Memory B cell (primary cell): Measurements from ENCODE around the gene NANP.
"Not testable (repeated sequence)": the region's sequence is repeated elsewhere in the genome, so short reads cannot be mapped to it uniquely, and the experiment has no call there.

Source experiments
- ATAC-seq: fragments of 150-1000 bp; cut with Tn5 transposase; 2 replicates; pipeline ENCODE4 v1.10.0; 2021; ENCODE audit warnings: low read depth, mild to moderate bottlenecking, moderate library complexity
- DNase-seq, 2 donors: peaks; one replicate each; pipeline ENCODE4 v3.0.0; 2022; ENCODE audit warnings: low spot score in 2 of 2
- H3K27ac Mint-ChIP-seq: one replicate; pipeline ENCODE4 v1.8.0; 2022; ENCODE audit warnings: mild to moderate bottlenecking, moderate library complexity, mixed read lengths
- H3K27me3 Mint-ChIP-seq: one replicate; pipeline ENCODE4 v1.8.0; 2022; ENCODE audit warnings: mixed read lengths
- H3K36me3 Mint-ChIP-seq: one replicate; pipeline ENCODE4 v1.8.0; 2022; ENCODE audit warnings: mild to moderate bottlenecking, mixed read lengths
- H3K4me1 Mint-ChIP-seq: one replicate; pipeline ENCODE4 v1.8.0; 2022; ENCODE audit warnings: mixed read lengths
- H3K4me3 Mint-ChIP-seq: one replicate; pipeline ENCODE4 v1.8.0; 2022; ENCODE audit warnings: mild to moderate bottlenecking, moderate library complexity, mixed read lengths
- H3K9me3 Mint-ChIP-seq: one replicate; pipeline ENCODE4 v1.8.0; 2022; ENCODE audit warnings: mixed read lengths

Gene NANP, protein sequence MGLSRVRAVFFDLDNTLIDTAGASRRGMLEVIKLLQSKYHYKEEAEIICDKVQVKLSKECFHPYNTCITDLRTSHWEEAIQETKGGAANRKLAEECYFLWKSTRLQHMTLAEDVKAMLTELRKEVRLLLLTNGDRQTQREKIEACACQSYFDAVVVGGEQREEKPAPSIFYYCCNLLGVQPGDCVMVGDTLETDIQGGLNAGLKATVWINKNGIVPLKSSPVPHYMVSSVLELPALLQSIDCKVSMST

GRCh38 chr20:25623736-25624499 is at the start of gene NANP:
TSS of gene NANP (minus strand) at chr20:25624014. CDS start at chr20:25623948, 66 bp downstream.
- Mint-ChIP-seq H3K4me3 (peak within 1 kb of the TSS; percentile 97), H3K27me3 (no peaks in the 10 kb centered on the region), H3K4me1 (peaks cover 21% of the 10 kb centered on the region), H3K9me3 (peaks cover 3% of the 10 kb centered on the region), H3K27ac (peak within 1 kb of the TSS; percentile 98), H3K36me3 (peaks cover 2% of the 10 kb centered on the region)
- ATAC-seq (peak; percentile 78), DNase-seq (peak; percentile 81 to 84)

DNA sequence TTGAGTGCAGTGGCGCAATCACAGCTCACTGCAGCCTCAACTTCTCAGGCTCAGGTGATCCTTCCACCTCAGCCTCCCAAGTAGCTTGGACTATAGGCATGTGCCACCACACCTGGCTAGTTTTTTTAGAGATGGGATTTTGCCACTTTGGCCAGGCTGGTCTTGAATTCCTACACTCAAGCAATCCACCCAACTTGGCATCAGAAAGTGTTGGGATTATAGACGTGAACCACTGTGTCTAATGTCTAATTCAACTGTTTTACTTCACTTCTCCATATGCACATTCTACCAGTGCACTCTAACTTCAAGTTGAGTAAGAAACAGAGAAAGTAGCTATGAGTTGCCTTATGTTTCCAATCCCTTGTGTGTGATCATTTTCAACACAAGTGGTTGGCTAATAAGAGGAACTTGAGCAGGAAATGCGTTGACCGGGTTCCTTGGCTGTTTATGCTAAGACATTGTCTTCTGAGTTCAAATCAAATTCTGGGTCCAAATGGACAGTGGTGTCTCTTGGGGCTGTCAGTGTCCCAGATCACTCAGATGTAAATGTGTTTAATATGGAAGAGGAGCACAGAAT is 48.9 kb upstream of the NANP start:
- H3K27ac Mint-ChIP-seq: peak overlapping the region; percentile 36
- H3K36me3 Mint-ChIP-seq: peaks cover 44% of the 10 kb centered on the region
- no peak overlapping the region for H3K4me3 Mint-ChIP-seq
- ATAC-seq (no peak), DNase-seq (no peak)
- no peaks in the 10 kb centered on the region for H3K9me3 Mint-ChIP-seq
- no peaks in the 10 kb centered on the region for H3K27me3 Mint-ChIP-seq
- H3K4me1 Mint-ChIP-seq: peaks cover 5% of the 10 kb centered on the region

DNA sequence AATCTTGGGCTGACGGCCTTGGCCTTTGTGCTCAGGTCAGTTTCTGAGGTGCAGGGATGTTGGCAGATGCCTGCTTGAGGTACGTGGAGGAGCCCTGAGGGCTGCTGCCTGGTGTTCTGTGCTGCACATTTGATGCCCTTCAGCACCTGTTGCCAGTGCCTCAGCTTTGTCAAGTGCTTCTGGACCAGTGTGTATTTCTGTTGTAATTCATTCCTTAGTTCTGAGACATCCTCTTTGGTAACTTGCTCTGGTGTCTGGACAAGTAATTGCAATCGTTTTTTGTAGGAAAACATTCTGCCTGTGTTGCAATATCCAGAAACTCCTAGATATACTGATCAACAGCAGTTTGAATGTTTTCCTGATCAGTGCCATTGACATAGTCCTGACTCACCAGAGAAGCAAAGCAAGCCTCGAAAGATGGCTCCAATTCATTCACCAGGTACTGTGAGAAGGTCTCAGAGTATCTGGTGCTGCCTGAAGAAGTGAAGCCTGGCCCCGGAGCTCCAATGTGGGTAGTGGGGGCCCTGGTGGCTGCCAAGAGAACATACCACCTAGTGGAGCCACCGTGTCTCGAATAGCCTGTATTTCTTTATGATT is 46.1 kb upstream of the NANP start:
- H3K9me3 Mint-ChIP-seq: no peaks in the 10 kb centered on the region
- H3K4me3 Mint-ChIP-seq: no peak overlapping the region
- H3K27ac Mint-ChIP-seq: no peak overlapping the region
- no peak for ATAC-seq
- no peaks in the 10 kb centered on the region for H3K27me3 Mint-ChIP-seq
- no peak for DNase-seq
- H3K4me1 Mint-ChIP-seq: peaks cover 8% of the 10 kb centered on the region
- H3K36me3 Mint-ChIP-seq: peaks cover 21% of the 10 kb centered on the region

DNA sequence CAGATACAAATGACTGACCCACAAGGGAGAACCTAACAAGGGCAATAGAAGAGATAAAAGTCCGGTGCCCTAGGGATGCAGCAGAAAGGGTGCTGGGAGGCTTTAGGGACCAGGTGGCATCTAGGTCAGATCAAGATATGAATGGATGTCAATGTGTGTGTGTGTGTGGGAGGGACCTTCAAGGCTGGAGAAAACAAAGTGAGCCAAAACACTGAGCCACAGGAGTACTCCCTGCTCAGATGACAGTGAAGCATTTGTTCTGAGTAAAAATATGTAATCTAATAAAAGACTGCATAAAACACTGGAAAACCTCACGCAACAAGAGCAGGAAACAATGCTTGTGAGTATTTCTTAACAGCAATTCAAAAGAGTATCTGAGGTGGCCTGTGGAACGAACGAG is 44.6 kb upstream of the NANP start:
- H3K36me3 Mint-ChIP-seq: peaks cover 11% of the 10 kb centered on the region
- peaks cover 2% of the 10 kb centered on the region for H3K9me3 Mint-ChIP-seq
- no peak overlapping the region for H3K4me3 Mint-ChIP-seq
- H3K27me3 Mint-ChIP-seq: no peaks in the 10 kb centered on the region
- no peak for ATAC-seq
- DNase-seq: no peak
- H3K4me1 Mint-ChIP-seq: peaks cover 8% of the 10 kb centered on the region
- no peak overlapping the region for H3K27ac Mint-ChIP-seq

DNA sequence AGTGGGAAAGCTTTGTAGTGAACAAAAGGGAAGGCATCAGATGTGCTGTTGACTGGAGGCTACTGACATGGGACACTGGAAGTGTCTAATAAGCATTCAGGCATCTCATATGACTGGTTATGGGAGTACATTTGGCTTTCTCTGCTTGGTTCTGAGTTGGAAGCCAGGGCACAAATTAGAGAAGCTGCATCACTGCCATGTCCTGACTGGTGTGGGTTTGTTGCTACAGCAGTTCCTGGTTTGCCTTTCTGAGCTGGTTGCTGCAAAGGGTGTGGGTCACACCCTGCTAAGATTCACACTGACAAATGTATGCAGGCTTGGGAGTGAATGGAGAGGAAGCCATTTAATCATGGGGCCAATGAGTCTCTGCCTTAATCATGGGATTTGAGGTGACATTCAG is 36.2 kb upstream of the NANP start:
- Mint-ChIP-seq H3K4me1 (no peaks in the 10 kb centered on the region), H3K27me3 (no peaks in the 10 kb centered on the region), H3K27ac (no peak overlapping the region), H3K4me3 (no peak overlapping the region), H3K36me3 (peaks cover 29% of the 10 kb centered on the region), H3K9me3 (peaks cover 2% of the 10 kb centered on the region)
- ATAC-seq: no peak
- DNase-seq: no peak

DNA sequence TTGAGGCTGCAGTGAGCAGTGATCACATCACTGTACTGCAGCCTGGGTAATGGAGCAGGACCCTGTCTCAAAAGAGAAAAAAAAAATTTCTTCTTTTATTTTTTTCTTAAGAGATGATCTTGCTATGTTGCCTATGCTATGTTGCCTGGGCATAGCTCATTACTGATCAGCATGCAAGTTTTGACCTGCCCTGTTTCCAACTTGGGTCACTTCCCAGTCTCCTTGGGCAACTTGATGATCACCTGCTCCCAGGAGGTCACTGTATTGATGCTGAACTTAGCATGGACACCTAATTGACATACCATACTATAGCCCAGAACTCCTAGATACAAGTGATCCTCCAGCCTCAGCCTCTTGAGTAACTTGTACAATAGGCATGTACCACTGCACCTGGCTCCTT is 30.7 kb upstream of the NANP start:
- Mint-ChIP-seq H3K27me3 (no peaks in the 10 kb centered on the region), H3K9me3 (no peaks in the 10 kb centered on the region), H3K27ac (no peak overlapping the region), H3K4me1 (no peaks in the 10 kb centered on the region), H3K4me3 (no peak overlapping the region), H3K36me3 (peaks cover 33% of the 10 kb centered on the region)
- ATAC-seq: no peak
- no peak for DNase-seq

DNA sequence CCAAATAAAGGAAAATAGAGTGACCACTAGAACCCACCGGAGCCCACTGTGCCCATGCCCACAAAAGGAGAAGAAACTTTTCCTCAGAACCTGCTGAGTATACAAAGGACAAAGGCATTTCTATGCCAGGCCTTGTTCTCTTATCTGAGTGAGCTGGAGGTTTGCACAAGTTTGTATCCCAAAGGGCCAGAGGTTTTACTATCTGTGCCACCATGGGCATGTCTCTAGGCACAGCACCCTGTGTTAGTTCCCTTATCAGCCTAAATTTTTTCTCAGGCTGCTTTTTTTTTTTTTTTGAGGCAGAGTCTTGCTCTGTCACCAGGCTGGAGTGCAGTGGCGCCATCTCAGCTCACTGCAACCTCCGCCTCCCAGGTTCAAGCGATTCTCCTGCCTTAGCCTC is 29.1 kb upstream of the NANP start:
- H3K4me3 Mint-ChIP-seq, H3K4me1 Mint-ChIP-seq, H3K27me3 Mint-ChIP-seq, H3K9me3 Mint-ChIP-seq, ATAC-seq, H3K27ac Mint-ChIP-seq, DNase-seq: not testable (repeated sequence)
- H3K36me3 Mint-ChIP-seq: peaks cover 33% of the 10 kb centered on the region

- ATAC-seq: no peak
Observed at GRCh38 chr20:25644814-25645213, 21.0 kb upstream of the NANP start.

GRCh38 chr20:25643716-25644115 is 19.9 kb upstream of the NANP start:
- no peak for ATAC-seq
- no peaks in the 10 kb centered on the region for H3K27me3 Mint-ChIP-seq

More at GRCh38 chr20:25644814-25645213, 21.0 kb upstream of the NANP start:
- H3K9me3 Mint-ChIP-seq: no peaks in the 10 kb centered on the region
- peaks cover 25% of the 10 kb centered on the region for H3K36me3 Mint-ChIP-seq
- DNase-seq: no peak
- H3K27me3 Mint-ChIP-seq: no peaks in the 10 kb centered on the region
- no peak overlapping the region for H3K4me3 Mint-ChIP-seq
- H3K27ac Mint-ChIP-seq: no peak overlapping the region
- H3K4me1 Mint-ChIP-seq: peaks cover 5% of the 10 kb centered on the region

DNA sequence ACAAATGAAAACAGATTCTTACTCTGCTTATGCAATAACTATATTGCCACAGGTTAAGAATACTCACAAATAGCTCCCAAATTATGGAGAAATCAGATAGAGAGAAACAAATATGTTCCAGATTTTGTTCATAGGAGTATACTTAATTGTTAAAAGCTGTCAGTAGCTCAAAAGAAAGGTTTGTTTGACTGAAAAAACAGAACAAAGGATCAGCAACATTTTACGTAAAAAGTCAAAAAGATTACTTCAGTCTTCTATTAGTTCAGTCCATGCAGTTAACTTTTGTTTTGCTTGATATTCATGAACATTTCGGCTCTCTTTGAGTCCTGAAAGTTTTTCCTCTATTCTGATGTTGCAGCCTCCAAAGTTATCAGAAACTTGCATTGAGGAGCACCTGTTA is 13.4 kb upstream of the NANP start:
- H3K27ac Mint-ChIP-seq: no peak overlapping the region
- peaks cover 35% of the 10 kb centered on the region for H3K36me3 Mint-ChIP-seq
- ATAC-seq (no peak), DNase-seq (no peak)
- peaks cover 3% of the 10 kb centered on the region for H3K4me1 Mint-ChIP-seq
- H3K27me3 Mint-ChIP-seq: no peaks in the 10 kb centered on the region
- no peak overlapping the region for H3K4me3 Mint-ChIP-seq
- H3K9me3 Mint-ChIP-seq: peaks cover 4% of the 10 kb centered on the region

More at GRCh38 chr20:25643716-25644115, 19.9 kb upstream of the NANP start:
- no peak for DNase-seq
- Mint-ChIP-seq H3K4me1 (peaks cover 5% of the 10 kb centered on the region), H3K27ac (no peak overlapping the region), H3K36me3 (peaks cover 26% of the 10 kb centered on the region), H3K4me3 (no peak overlapping the region), H3K9me3 (no peaks in the 10 kb centered on the region)

GRCh38 chr20:25632940-25633790 is 9.4 kb upstream of the NANP start:
- Mint-ChIP-seq H3K4me3 (no peak overlapping the region), H3K9me3 (peaks cover 4% of the 10 kb centered on the region), H3K36me3 (peaks cover 24% of the 10 kb centered on the region), H3K4me1 (peaks cover 3% of the 10 kb centered on the region), H3K27me3 (no peaks in the 10 kb centered on the region), H3K27ac (no peak overlapping the region)
- ATAC-seq (no peak), DNase-seq (no peak)

- peaks cover 12% of the 10 kb centered on the region for H3K36me3 Mint-ChIP-seq
- not testable (repeated sequence) for DNase-seq, H3K4me3 Mint-ChIP-seq, H3K27me3 Mint-ChIP-seq, H3K9me3 Mint-ChIP-seq, ATAC-seq, H3K4me1 Mint-ChIP-seq, H3K27ac Mint-ChIP-seq
Observed at GRCh38 chr20:25630615-25631014, 6.8 kb upstream of the NANP start.

DNA sequence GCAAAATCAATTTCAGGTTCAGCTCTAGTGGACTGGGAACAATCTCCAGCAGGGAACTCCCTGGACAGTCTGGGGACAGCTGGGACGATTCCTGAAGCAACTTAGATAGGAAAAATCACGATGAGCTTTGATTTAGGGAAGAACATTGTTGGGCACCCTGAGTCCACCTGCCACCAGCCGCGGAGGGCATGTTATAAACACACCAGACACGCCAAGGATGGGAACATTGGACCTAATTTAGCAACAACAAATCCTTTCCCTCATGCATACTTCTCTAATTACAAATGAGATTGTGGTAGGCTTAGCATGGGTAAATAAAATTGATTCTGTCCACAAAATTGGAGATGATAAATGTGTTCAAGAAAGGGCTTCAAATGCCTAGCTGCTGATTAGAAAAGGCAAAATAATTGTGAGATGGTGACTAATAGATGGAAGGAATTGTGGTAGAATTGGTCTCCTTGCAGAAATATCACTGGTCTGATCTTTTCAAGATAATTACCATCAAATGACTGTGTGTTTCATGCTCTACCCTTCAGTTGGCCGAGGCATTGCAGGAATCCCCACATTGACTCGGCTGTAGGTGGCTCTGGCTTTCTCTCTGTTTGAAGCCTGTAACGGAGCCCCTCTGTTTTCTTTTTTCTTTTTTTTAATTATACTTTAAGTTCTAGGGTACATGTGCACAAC is 6.1 kb upstream of the NANP start:
- Mint-ChIP-seq H3K27me3 (no peaks in the 10 kb centered on the region), H3K9me3 (peaks cover 3% of the 10 kb centered on the region), H3K4me3 (no peak overlapping the region), H3K4me1 (peaks cover 3% of the 10 kb centered on the region), H3K27ac (no peak overlapping the region), H3K36me3 (peaks cover 9% of the 10 kb centered on the region)
- DNase-seq (no peak), ATAC-seq (no peak)
